Cardiac fibroblast (primary cell): Measurements from ENCODE around the gene TEDC1.

Source experiments
- DNase-seq, 2 donors: peaks; one replicate each; pipeline versions ENCODE4 v3.0.0 to v3.0.0-alpha.2; 2010; ENCODE audit warnings: low read depth in 2 of 2
- H3K4me3 ChIP-seq, 2 donors: replicated peaks in 1 of 2; 1 replicate in 1 of 2; 2 replicates in 1 of 2; pipeline ENCODE4 v1.5.1; 2011; ENCODE audit warnings: low read depth in 2 of 2, low read length in 2 of 2, mild to moderate bottlenecking in 2 of 2, moderate library complexity in 1 of 2
- CTCF ChIP-seq: IDR thresholded peaks from one replicate; pipeline ENCODE4 v1.5.1; 2011; ENCODE audit warnings: low read depth, mild to moderate bottlenecking, low read length, inconsistent platforms

The TEDC1 gene

GRCh38 chr14:105486974-105487448 lies 4.0 kb upstream of the TEDC1 start:
- H3K4me3 ChIP-seq = peak overlapping the region in 1 of 2 donors; percentile 10
- no peak for TF ChIP-seq CTCF
- no peak for DNase-seq

DNA sequence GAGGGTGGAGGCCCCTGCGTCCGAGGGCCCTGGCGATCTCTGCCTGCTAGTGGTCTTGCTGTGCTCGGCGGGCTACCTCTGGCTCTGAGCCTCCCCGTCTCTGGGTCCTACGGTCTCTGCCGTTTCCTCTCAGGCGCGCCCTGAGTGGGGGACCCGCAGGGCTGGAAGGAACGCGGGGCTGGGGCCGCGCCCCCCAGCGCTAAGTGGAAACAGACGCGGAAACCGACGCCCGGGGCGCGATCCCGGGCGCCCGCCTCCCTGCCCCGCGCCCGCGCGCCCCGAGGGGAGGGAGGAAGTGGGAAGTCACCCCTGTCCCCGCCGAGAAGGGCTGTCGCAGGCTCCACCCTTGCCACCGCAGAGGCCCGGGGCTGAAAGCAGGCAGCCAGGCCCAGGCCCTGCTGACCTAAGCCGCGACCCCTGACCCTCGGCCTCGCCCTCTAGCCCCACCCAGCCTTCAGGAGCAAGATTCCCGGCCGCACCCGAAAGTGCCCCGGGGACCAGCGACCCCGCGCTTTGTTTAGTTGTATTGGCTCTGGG lies 3.5 kb upstream of the TEDC1 start:
- H3K4me3 ChIP-seq = peak overlapping the region in 1 of 2 donors; percentile 10
- no peak for TF ChIP-seq CTCF
- no peak for DNase-seq

DNA sequence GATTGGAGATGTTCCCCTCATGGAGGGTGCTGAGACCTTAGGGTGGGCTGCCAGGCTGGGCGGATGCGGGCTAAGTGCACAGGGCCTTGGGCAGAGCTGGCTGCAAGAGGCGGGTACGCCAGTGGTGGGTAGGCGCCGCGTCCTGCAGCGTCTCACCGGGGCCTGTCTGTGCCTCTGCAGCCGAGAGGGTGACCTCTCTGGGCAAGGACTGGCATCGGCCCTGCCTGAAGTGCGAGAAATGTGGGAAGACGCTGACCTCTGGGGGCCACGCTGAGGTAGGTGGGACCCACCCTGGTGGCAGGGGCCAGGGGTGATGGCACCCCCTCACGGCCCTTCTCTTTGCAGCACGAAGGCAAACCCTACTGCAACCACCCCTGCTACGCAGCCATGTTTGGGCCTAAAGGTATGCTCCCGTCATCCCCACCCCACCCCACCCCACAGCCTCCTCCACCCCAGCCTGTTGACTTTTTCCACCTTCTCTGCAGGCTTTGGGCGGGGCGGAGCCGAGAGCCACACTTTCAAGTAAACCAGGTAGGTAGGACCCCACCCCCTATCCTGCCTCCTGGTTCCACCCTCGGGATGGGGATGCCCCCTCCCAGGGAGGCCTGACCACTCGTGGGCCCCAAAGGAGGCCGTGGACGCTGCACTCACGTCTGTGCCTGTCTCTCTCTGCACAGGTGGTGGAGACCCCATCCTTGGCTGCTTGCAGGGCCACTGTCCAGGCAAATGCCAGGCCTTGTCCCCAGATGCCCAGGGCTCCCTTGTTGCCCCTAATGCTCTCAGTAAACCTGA lies 2.9 kb upstream of the TEDC1 start:
- no peak for DNase-seq
- no peak for TF ChIP-seq CTCF
- no peak overlapping the region for H3K4me3 ChIP-seq

- DNase-seq = no peak
- TF ChIP-seq CTCF = no peak
- H3K4me3 ChIP-seq = no peak overlapping the region
Observed at GRCh38 chr14:105488781-105489541, 2.1 kb upstream of the TEDC1 start.

DNA sequence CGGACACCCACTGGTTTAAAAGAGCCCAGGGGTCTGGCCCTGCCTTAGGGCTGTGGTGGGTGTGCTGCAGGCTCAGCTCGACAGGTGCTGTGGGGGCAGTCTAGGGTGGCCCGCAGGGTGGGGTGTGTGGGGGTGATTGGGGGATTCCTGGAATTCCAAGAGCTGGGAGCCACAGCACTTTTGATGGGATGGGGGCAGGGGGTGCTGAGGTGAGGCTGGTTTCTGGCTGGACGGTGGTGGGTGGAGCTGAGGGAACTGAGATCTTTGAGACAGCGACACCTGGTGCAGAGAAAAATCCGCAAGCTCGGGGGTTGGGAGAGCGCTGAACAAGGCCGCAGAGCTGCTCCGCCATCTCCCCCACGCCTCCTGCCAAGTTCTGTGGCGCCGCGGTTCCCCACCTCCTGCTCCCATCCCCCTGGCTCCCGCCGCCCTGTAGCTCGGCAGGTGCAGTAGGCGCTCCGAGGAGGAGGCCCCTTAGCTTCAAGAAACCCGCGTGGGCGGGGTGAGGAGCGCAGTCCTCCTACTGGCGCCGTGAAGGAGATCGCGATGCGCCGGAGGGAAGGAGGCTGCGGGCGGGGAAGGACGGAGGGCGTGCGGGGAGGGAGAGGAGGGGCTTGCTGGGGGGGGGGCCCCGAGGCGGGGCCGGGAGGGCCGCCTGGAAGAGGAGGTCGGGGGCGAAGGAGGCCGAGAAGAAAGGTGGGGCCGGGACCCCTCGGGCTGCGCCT lies 1.3 kb upstream of the TEDC1 start:
- H3K4me3 ChIP-seq = peak overlapping the region; percentile 61 to 62
- peak; percentile 85 to 86 for DNase-seq

More for the DNA sequence above, 1.3 kb upstream of the TEDC1 start:
- peak; percentile 72 for TF ChIP-seq CTCF
